Endothelial cell (in vitro differentiated cells): Measurements from ENCODE around the gene FHAD1. TPM values are rescaled to one million over a fixed set of nuclear protein-coding genes. Genes with fewer than 3 reads are reported as not detected.

Experiments
- DNase-seq: peaks from one replicate; pipeline ENCODE4 v3.0.0; 2021; ENCODE audit warnings: low spot score
- H3K27ac Mint-ChIP-seq: one replicate; pipeline ENCODE4 v1.8.0; 2021; ENCODE audit warnings: mixed read lengths, inconsistent platforms; ENCODE audit not compliant: unreplicated experiment
- H3K27me3 Mint-ChIP-seq: one replicate; pipeline ENCODE4 v1.8.0; 2021; ENCODE audit warnings: mild to moderate bottlenecking, moderate library complexity, mixed read lengths, inconsistent platforms; ENCODE audit not compliant: unreplicated experiment
- H3K36me3 Mint-ChIP-seq: one replicate; pipeline ENCODE4 v1.8.0; 2021; ENCODE audit warnings: mild to moderate bottlenecking, low read depth, mixed read lengths, inconsistent platforms; ENCODE audit not compliant: unreplicated experiment
- H3K4me1 Mint-ChIP-seq: one replicate; pipeline ENCODE4 v1.8.0; 2021; ENCODE audit warnings: mild to moderate bottlenecking, mixed read lengths, inconsistent platforms; ENCODE audit not compliant: unreplicated experiment
- H3K4me3 Mint-ChIP-seq: one replicate; pipeline ENCODE4 v1.8.0; 2021; ENCODE audit warnings: mild to moderate bottlenecking, mixed read lengths, inconsistent platforms; ENCODE audit not compliant: unreplicated experiment
- H3K9me3 Mint-ChIP-seq: one replicate; pipeline ENCODE4 v1.8.0; 2021; ENCODE audit warnings: mixed read lengths, inconsistent platforms; ENCODE audit not compliant: unreplicated experiment
- CTCF ChIP-seq: fragments of 200-600 bp; sonication (generic); IDR thresholded peaks from one replicate; pipeline ENCODE4 v1.5.0; 2021; ENCODE audit warnings: antibody characterized with exemption; ENCODE audit not compliant: unreplicated experiment
- total RNA-seq: library from RNA; stranded (reverse); fragmentation: NEBNext Ultra II Directional; extraction: Animal tissue kit (Norgen Biotek cat#: 25700); gene quantifications from one replicate; pipeline ENCODE4 v1.2.1, GENCODE V29; 2021; ENCODE audit not compliant: unreplicated experiment

Gene FHAD1
- total RNA-seq, 1 donor from 2014 or later = 2.1 TPM

- no peak for DNase-seq
- Mint-ChIP-seq H3K27me3 (peaks cover 12% of the 10 kb centered on the region), H3K36me3 (no peaks in the 10 kb centered on the region), H3K4me1 (peaks cover 35% of the 10 kb centered on the region), H3K27ac (no peak overlapping the region), H3K4me3 (no peak overlapping the region), H3K9me3 (no peaks in the 10 kb centered on the region)
- no peak for TF ChIP-seq CTCF
These were observed 12.6 kb downstream of the FHAD1 start for GRCh38 chr1:15259622-15260007.

GRCh38 chr1:15260418-15261154, 13.6 kb downstream of the FHAD1 start:
- Mint-ChIP-seq H3K36me3 (no peaks in the 10 kb centered on the region), H3K4me3 (no peak overlapping the region)

GRCh38 chr1:15261155-15262002, 14.4 kb downstream of the FHAD1 start:
- no peak overlapping the region for H3K4me3 Mint-ChIP-seq
- peaks cover 8% of the 10 kb centered on the region for H3K27me3 Mint-ChIP-seq
- H3K27ac Mint-ChIP-seq = peak overlapping the region; percentile 85
- DNase-seq = peak; percentile 39
- H3K9me3 Mint-ChIP-seq = no peaks in the 10 kb centered on the region
- H3K4me1 Mint-ChIP-seq = peaks cover 35% of the 10 kb centered on the region
- TF ChIP-seq CTCF = no peak
- H3K36me3 Mint-ChIP-seq = peaks cover 2% of the 10 kb centered on the region

More at GRCh38 chr1:15260418-15261154, 13.6 kb downstream of the FHAD1 start:
- no peak for TF ChIP-seq CTCF
- peaks cover 35% of the 10 kb centered on the region for H3K4me1 Mint-ChIP-seq
- peak overlapping the region; percentile 44 for H3K27ac Mint-ChIP-seq
- H3K9me3 Mint-ChIP-seq = no peaks in the 10 kb centered on the region
- peaks cover 10% of the 10 kb centered on the region for H3K27me3 Mint-ChIP-seq
- no peak for DNase-seq

GRCh38 chr1:15262003-15262377, 15.0 kb downstream of the FHAD1 start:
- DNase-seq = no peak
- peak overlapping the region; percentile 85 for H3K27ac Mint-ChIP-seq
- H3K27me3 Mint-ChIP-seq = peaks cover 8% of the 10 kb centered on the region
- peaks cover 35% of the 10 kb centered on the region for H3K4me1 Mint-ChIP-seq
- no peaks in the 10 kb centered on the region for H3K9me3 Mint-ChIP-seq
- no peak for TF ChIP-seq CTCF
- peaks cover 4% of the 10 kb centered on the region for H3K36me3 Mint-ChIP-seq
- H3K4me3 Mint-ChIP-seq = no peak overlapping the region

- Mint-ChIP-seq H3K9me3 (no peaks in the 10 kb centered on the region), H3K27me3 (peaks cover 3% of the 10 kb centered on the region), H3K4me3 (no peak overlapping the region), H3K4me1 (peaks cover 35% of the 10 kb centered on the region), H3K27ac (no peak overlapping the region), H3K36me3 (peaks cover 4% of the 10 kb centered on the region)
- TF ChIP-seq CTCF = no peak
- no peak for DNase-seq
These were observed 15.7 kb downstream of the FHAD1 start for GRCh38 chr1:15262706-15263105.
